Activated CD8-positive, alpha-beta memory T cell treated with anti-CD3 and anti-CD28 coated beads, Interleukin-2, amount 10 ng/mL, durations not matched to agents 7 days and 5 days (primary cell): Measurements from ENCODE around the gene GAS2L1. TPM values are rescaled to one million over a fixed set of nuclear protein-coding genes. Genes with fewer than 3 reads are reported as not detected.

Experiments
- ATAC-seq: fragments of 150-1000 bp; cut with Tn5 transposase; one replicate; pipeline ENCODE4 v1.10.0; 2021; ENCODE audit warnings: moderate library complexity
- CTCF ChIA-PET: fragments of 350-600 bp; sonication (Branson Sonifier 250); formaldehyde crosslinking; loops from one replicate; lab custom pipeline; 2021; ENCODE audit warnings: antibody characterized with exemption; lab: Charles Lee
- DNase-seq: peaks from one replicate; pipeline ENCODE4 v3.0.0-alpha.2; 2020
- H3K27ac Mint-ChIP-seq: one replicate; pipeline ENCODE4 v1.8.0; 2021; ENCODE audit warnings: mild to moderate bottlenecking, mixed read lengths
- H3K27me3 Mint-ChIP-seq: one replicate; pipeline ENCODE4 v1.8.0; 2021; ENCODE audit warnings: mixed read lengths
- H3K36me3 Mint-ChIP-seq: one replicate; pipeline ENCODE4 v1.8.0; 2021; ENCODE audit warnings: mild to moderate bottlenecking, mixed read lengths
- H3K4me1 Mint-ChIP-seq: one replicate; pipeline ENCODE4 v1.8.0; 2021; ENCODE audit warnings: mixed read lengths
- H3K4me3 Mint-ChIP-seq: one replicate; pipeline ENCODE4 v1.8.0; 2021; ENCODE audit warnings: mild to moderate bottlenecking, moderate library complexity, mixed read lengths
- H3K9me3 Mint-ChIP-seq: one replicate; pipeline ENCODE4 v1.8.0; 2022; ENCODE audit warnings: low read depth, mixed read lengths
- total RNA-seq, 2 experiments: library from RNA; stranded (reverse); gene quantifications; one replicate each; pipeline ENCODE4 v1.2.3, GENCODE V29; 2021

GAS2L1 gene
- total RNA-seq, 2 experiments from 2014 or later, result 12.0 to 16.9 TPM

GRCh38 chr22:29314537-29315285 lies 8.3 kb downstream of the GAS2L1 start:
- Mint-ChIP-seq H3K4me1 (peaks cover 31% of the 10 kb centered on the region), H3K9me3 (no peaks in the 10 kb centered on the region), H3K27me3 (peaks cover 49% of the 10 kb centered on the region), H3K27ac (no peak overlapping the region), H3K36me3 (no peaks in the 10 kb centered on the region), H3K4me3 (peak overlapping the region; percentile 5)
- CTCF ChIA-PET, result interaction anchor here (1.0 to 2.1 kb wide), 3 partner anchors 10 to 47 kb away, joined by 3 to 9 read pairs (median 6); partner anchors contain the start of genes EWSR1 and RHBDD3
- DNase-seq, result no peak
- ATAC-seq, result no peak

GRCh38 chr22:29315286-29316140 lies 9.1 kb downstream of the GAS2L1 start, which contains the start of gene RASL10A:
Gene RASL10A (minus strand): TSS chr22:29315697. CDS start chr22:29315246, 451 bp downstream.
- H3K4me3 Mint-ChIP-seq, result peak within 1 kb of the TSS; percentile 5
- H3K4me1 Mint-ChIP-seq, result peaks cover 29% of the 10 kb centered on the region
- ATAC-seq (peak; percentile 4), DNase-seq (no peak)
- H3K9me3 Mint-ChIP-seq, result no peaks in the 10 kb centered on the region
- CTCF ChIA-PET, result no interaction called here
- peaks cover 49% of the 10 kb centered on the region for H3K27me3 Mint-ChIP-seq
- H3K27ac Mint-ChIP-seq, result no peak within 1 kb of the TSS
- no peaks in the 10 kb centered on the region for H3K36me3 Mint-ChIP-seq

GRCh38 chr22:29316141-29316828 lies 9.8 kb downstream of the GAS2L1 start:
- Mint-ChIP-seq H3K27me3 (peaks cover 49% of the 10 kb centered on the region), H3K9me3 (no peaks in the 10 kb centered on the region), H3K4me3 (no peak overlapping the region), H3K27ac (no peak overlapping the region), H3K36me3 (no peaks in the 10 kb centered on the region), H3K4me1 (peaks cover 21% of the 10 kb centered on the region)
- CTCF ChIA-PET, result no interaction called here
- DNase-seq, result no peak
- no peak for ATAC-seq

- no peak overlapping the region for H3K4me3 Mint-ChIP-seq
- H3K27me3 Mint-ChIP-seq, result peaks cover 39% of the 10 kb centered on the region
- ATAC-seq, result no peak
- CTCF ChIA-PET, result interaction anchor here (1.5 kb wide), 1 partner anchor 72 kb away, joined by 3 read pairs; no protein-coding TSS in a partner anchor
- H3K27ac Mint-ChIP-seq, result no peak overlapping the region
- H3K9me3 Mint-ChIP-seq, result no peaks in the 10 kb centered on the region
- peaks cover 19% of the 10 kb centered on the region for H3K4me1 Mint-ChIP-seq
- no peak for DNase-seq
- no peaks in the 10 kb centered on the region for H3K36me3 Mint-ChIP-seq
These were observed 11.5 kb downstream of the GAS2L1 start for GRCh38 chr22:29317827-29318454.

- Mint-ChIP-seq H3K36me3 (no peaks in the 10 kb centered on the region), H3K9me3 (no peaks in the 10 kb centered on the region), H3K4me3 (no peak overlapping the region), H3K27ac (no peak overlapping the region), H3K4me1 (peaks cover 10% of the 10 kb centered on the region), H3K27me3 (peaks cover 28% of the 10 kb centered on the region)
- ATAC-seq (no peak), DNase-seq (no peak)
- CTCF ChIA-PET, result interaction anchor here (0.8 kb wide), 1 partner anchor 13 kb away, joined by 3 read pairs; the partner anchor contains the start of gene GAS2L1
These were observed 12.6 kb downstream of the GAS2L1 start for GRCh38 chr22:29319072-29319471.

- H3K9me3 Mint-ChIP-seq, result no peaks in the 10 kb centered on the region
- H3K27me3 Mint-ChIP-seq, result peaks cover 19% of the 10 kb centered on the region
- no peak overlapping the region for H3K27ac Mint-ChIP-seq
- no peak overlapping the region for H3K4me3 Mint-ChIP-seq
- CTCF ChIA-PET, result interaction anchor here (0.7 to 1.4 kb wide), 3 partner anchors 10 to 43 kb away, joined by 3 read pairs; no protein-coding TSS in a partner anchor
- peaks cover 2% of the 10 kb centered on the region for H3K4me1 Mint-ChIP-seq
- DNase-seq (no peak), ATAC-seq (no peak)
- no peaks in the 10 kb centered on the region for H3K36me3 Mint-ChIP-seq
These were observed 14.1 kb downstream of the GAS2L1 start for GRCh38 chr22:29320546-29320945.

- CTCF ChIA-PET, result interaction anchor here (1.3 to 2.7 kb wide), 2 partner anchors 10 to 17 kb away, joined by 4 to 6 read pairs; partner anchors contain the start of gene GAS2L1
- Mint-ChIP-seq H3K4me1 (no peaks in the 10 kb centered on the region), H3K4me3 (no peak overlapping the region), H3K27ac (no peak overlapping the region), H3K27me3 (no peaks in the 10 kb centered on the region), H3K9me3 (no peaks in the 10 kb centered on the region), H3K36me3 (no peaks in the 10 kb centered on the region)
- ATAC-seq (no peak), DNase-seq (no peak)
These were observed 17.2 kb downstream of the GAS2L1 start for GRCh38 chr22:29323641-29324040.

- Mint-ChIP-seq H3K4me1 (no peaks in the 10 kb centered on the region), H3K27ac (no peak overlapping the region), H3K9me3 (no peaks in the 10 kb centered on the region), H3K4me3 (no peak overlapping the region), H3K36me3 (no peaks in the 10 kb centered on the region), H3K27me3 (no peaks in the 10 kb centered on the region)
- ATAC-seq, result no peak
- no peak for DNase-seq
- CTCF ChIA-PET, result interaction anchor here (0.5 to 2.7 kb wide), 2 partner anchors 12 to 19 kb away, joined by 4 to 6 read pairs; no protein-coding TSS in a partner anchor
These were observed 18.9 kb downstream of the GAS2L1 start for GRCh38 chr22:29325356-29325755.

GRCh38 chr22:29325785-29326315 lies 19.4 kb downstream of the GAS2L1 start:
- no peaks in the 10 kb centered on the region for H3K27me3 Mint-ChIP-seq
- DNase-seq, result no peak
- no peak overlapping the region for H3K4me3 Mint-ChIP-seq
- no peak overlapping the region for H3K27ac Mint-ChIP-seq
- CTCF ChIA-PET, result interaction anchor here (0.5 to 2.7 kb wide), 2 partner anchors 13 to 20 kb away, joined by 4 to 6 read pairs; no protein-coding TSS in a partner anchor
- ATAC-seq, result no peak
- H3K4me1 Mint-ChIP-seq, result no peaks in the 10 kb centered on the region
- H3K9me3 Mint-ChIP-seq, result no peaks in the 10 kb centered on the region
- no peaks in the 10 kb centered on the region for H3K36me3 Mint-ChIP-seq

GRCh38 chr22:29326481-29326880 lies 20.0 kb downstream of the GAS2L1 start:
- no peaks in the 10 kb centered on the region for H3K9me3 Mint-ChIP-seq
- H3K36me3 Mint-ChIP-seq, result no peaks in the 10 kb centered on the region
- no peaks in the 10 kb centered on the region for H3K27me3 Mint-ChIP-seq
- ATAC-seq, result no peak
- CTCF ChIA-PET, result no interaction called here
- H3K4me1 Mint-ChIP-seq, result no peaks in the 10 kb centered on the region
- no peak overlapping the region for H3K27ac Mint-ChIP-seq
- H3K4me3 Mint-ChIP-seq, result no peak overlapping the region
- no peak for DNase-seq

GRCh38 chr22:29327089-29327764 lies 20.8 kb downstream of the GAS2L1 start:
- no peaks in the 10 kb centered on the region for H3K27me3 Mint-ChIP-seq

GRCh38 chr22:29328055-29328454 lies 21.6 kb downstream of the GAS2L1 start:
- CTCF ChIA-PET, result interaction anchor here (0.9 kb wide), 1 partner anchor 16 kb away, joined by 3 read pairs; no protein-coding TSS in a partner anchor

More at GRCh38 chr22:29327089-29327764, 20.8 kb downstream of the GAS2L1 start:
- Mint-ChIP-seq H3K4me3 (no peak overlapping the region), H3K9me3 (no peaks in the 10 kb centered on the region), H3K27ac (no peak overlapping the region), H3K36me3 (no peaks in the 10 kb centered on the region), H3K4me1 (no peaks in the 10 kb centered on the region)
- DNase-seq (no peak), ATAC-seq (no peak)
- CTCF ChIA-PET, result interaction anchor here (0.9 kb wide), 1 partner anchor 17 kb away, joined by 3 read pairs; no protein-coding TSS in a partner anchor

More at GRCh38 chr22:29328055-29328454, 21.6 kb downstream of the GAS2L1 start:
- DNase-seq (no peak), ATAC-seq (no peak)
- Mint-ChIP-seq H3K4me3 (no peak overlapping the region), H3K27me3 (no peaks in the 10 kb centered on the region), H3K4me1 (no peaks in the 10 kb centered on the region), H3K36me3 (no peaks in the 10 kb centered on the region), H3K9me3 (no peaks in the 10 kb centered on the region), H3K27ac (no peak overlapping the region)
